LHCN-M2 (cell line): ENCODE results near the gene IBA57. TPM values are rescaled to one million over a fixed set of nuclear protein-coding genes. Genes with fewer than 3 reads are reported as not detected.
"Not testable (repeated sequence)": the region's sequence is repeated elsewhere in the genome, so short reads cannot be mapped to it uniquely, and the experiment has no call there.

Experiments used
- DNase-seq: peaks from one replicate; pipeline ENCODE4 v3.0.0-alpha.2; 2012; ENCODE audit warnings: low read depth
- total RNA-seq: library from RNA; depleted of rRNA; stranded (reverse); fragments of >200 nt; gene quantifications from 2 replicates; pipeline ENCODE4 v1.2.3, GENCODE V29; 2014

IBA57 gene
- total RNA-seq, 1 experiment from 2014 or later = 5.1 TPM

GRCh38 chr1:228171221-228171891 lies 5.8 kb downstream of the IBA57 start:
- DNase-seq = no peak

- no peak for DNase-seq
Measured at GRCh38 chr1:228172591-228173527, 7.3 kb downstream of the IBA57 start.

- not testable (repeated sequence) for DNase-seq
Measured at GRCh38 chr1:228173528-228174481, 8.2 kb downstream of the IBA57 start.

- DNase-seq = no peak
Measured at GRCh38 chr1:228174482-228175315, 9.1 kb downstream of the IBA57 start.

- no peak for DNase-seq
Measured at GRCh38 chr1:228175316-228176023, 9.9 kb downstream of the IBA57 start.

- DNase-seq = no peak
Measured at GRCh38 chr1:228176024-228176395, 10.4 kb downstream of the IBA57 start.

GRCh38 chr1:228176461-228177182 lies 11.0 kb downstream of the IBA57 start:
- no peak for DNase-seq

- no peak for DNase-seq
Measured at GRCh38 chr1:228177183-228177475, 11.5 kb downstream of the IBA57 start.

- no peak for DNase-seq
Measured at GRCh38 chr1:228177721-228178710, 12.4 kb downstream of the IBA57 start.

GRCh38 chr1:228178737-228179684 lies 13.4 kb downstream of the IBA57 start:
- no peak for DNase-seq

- peak; percentile 6 for DNase-seq
Measured at GRCh38 chr1:228180271-228180958, 14.8 kb downstream of the IBA57 start.

GRCh38 chr1:228180959-228181644 lies 15.5 kb downstream of the IBA57 start:
- no peak for DNase-seq

GRCh38 chr1:228181645-228182034 lies 16.0 kb downstream of the IBA57 start:
- DNase-seq = no peak

GRCh38 chr1:228182296-228183030 lies 16.9 kb downstream of the IBA57 start:
- DNase-seq = no peak

GRCh38 chr1:228184152-228184551 lies 18.5 kb downstream of the IBA57 start:
- no peak for DNase-seq
